HG03575 (cell line): ENCODE data around the gene GNRHR.
"Not testable (repeated sequence)": the region's sequence is repeated elsewhere in the genome, so short reads cannot be mapped to it uniquely, and the experiment has no call there.

Experiments used
- ATAC-seq: cut with Tn5 transposase; IDR thresholded peaks from one replicate; pipeline ENCODE4 v1.9.1; 2021; ENCODE audit not compliant: unreplicated experiment, insufficient number of reproducible peaks, low FRiP score; ENCODE audit errors: extremely low read depth

The GNRHR gene

GRCh38 chr4:67754288-67754687, at the start of gene GNRHR:
Gene GNRHR, minus strand, starts transcription at chr4:67754388. Its CDS starts 53 bp downstream, at chr4:67754335.
- no peak for ATAC-seq

DNA sequence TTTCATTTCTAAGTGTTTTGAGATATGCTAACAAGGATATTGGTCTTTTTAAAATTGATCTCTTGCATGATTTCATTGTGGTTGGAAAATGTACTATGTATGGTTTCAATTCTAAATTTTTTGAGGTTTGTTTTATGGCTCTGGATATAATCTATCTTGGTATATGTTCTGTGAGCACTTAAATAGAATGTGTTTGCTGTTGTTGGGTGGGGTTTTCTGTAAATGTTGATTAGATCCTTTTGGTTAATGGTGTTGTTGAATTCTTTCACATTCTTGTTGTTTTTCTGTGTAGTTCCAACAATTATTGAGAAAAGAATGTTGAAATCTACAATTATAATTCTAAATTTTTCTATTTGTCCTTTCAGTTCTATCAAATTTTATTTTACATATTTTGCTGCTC, 42.6 kb upstream of the GNRHR start:
- ATAC-seq: no peak

DNA sequence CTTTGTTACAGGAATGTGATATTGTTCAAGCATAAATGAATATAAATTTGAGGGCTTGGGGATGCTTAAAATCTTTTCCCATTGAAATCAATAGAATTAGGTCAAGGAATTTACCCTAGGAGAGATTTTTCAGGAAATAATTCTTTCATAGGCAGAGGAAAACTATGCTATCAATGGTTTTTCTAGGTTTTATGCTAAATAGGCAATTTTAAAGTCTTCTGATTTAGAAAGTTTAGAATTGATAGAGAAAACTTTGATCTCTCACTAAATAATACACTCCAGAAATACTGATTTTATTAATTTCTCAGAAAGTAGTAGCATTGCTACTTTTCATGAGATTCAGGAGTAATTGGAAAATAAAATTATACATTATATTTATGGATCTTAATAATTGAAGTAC, 36.5 kb upstream of the GNRHR start:
- ATAC-seq: no peak

DNA sequence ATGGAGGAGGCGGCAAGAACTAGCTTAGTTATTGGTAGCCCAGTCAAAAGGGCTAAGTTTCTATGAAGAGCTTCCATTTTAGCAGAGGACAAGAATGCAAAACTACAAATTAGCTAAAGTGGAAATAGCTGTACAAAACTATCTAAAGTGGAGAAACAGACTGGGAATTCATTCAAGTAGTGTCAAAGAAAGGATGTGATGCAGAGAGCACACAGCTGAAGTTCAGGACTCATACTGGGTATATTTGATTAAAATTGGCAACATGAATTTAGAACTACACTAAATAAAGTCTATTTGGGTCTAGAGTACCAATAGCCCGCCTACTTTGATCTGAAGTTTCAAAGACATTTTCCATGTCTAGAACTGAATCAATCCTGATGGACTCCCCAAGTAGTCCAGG, 33.1 kb upstream of the GNRHR start:
- ATAC-seq: no peak

- no peak for ATAC-seq
Measured at GRCh38 chr4:67785528-67785927, 31.3 kb upstream of the GNRHR start.

- ATAC-seq: no peak
Measured at GRCh38 chr4:67779631-67780030, 25.4 kb upstream of the GNRHR start.

DNA sequence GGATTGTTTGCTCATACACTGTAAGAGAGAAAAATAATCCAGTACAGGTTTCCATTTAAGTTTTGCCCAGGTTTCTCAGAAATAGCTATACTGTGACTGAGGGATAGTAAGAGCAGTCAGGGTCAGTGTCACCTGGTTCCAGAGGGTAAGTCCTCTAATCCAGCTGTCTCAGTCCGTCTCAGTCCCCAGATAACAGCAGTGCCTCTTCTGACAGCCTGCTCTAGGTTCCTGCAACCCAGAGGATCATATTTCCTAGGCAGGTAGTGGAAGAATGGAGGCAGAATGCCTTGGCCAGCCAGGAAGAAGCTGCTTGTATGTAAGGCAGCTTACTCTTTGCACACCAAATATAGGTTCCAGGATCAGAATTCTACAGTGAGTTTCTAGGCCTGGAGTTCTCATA, 22.6 kb upstream of the GNRHR start:
- no peak for ATAC-seq

DNA sequence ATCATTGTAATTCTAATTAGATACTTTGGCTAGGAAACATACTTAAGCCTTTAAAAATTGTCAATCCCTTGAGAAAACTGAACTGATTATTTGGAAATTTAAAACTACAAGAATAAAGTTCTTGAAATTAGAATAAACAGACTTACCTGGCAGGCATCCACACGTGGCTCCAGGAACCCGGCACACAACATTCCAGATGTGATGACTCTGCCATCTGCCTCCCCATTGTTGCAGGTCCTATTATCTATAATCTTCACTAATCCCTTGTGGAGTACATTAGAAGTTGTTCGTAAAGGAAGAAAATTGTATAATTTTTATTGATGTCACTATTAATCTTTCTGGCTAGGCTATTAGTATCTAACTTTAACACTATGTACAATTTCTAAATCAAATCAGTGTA, 16.2 kb upstream of the GNRHR start:
- no peak for ATAC-seq

- ATAC-seq: no peak
Measured at GRCh38 chr4:67765928-67766327, 11.7 kb upstream of the GNRHR start.

DNA sequence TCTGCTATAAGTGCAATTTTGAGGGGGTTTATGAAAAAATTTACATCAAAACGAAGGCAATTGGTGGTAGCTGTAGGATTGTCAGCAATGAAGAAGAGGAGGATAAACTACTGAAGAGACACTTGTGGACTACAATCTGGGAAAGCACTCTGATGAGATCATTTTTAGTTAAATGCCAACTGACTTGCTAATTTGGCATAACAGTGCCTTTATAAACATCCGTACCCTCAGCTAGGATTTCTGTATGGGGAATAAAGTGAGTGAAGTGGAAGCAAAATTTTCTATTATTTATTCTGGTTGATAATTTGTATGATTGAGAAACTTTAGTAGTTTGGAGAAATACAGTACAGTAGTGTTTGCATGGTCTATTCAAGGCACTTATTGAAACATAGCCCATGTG, 11.2 kb upstream of the GNRHR start:
- no peak for ATAC-seq

DNA sequence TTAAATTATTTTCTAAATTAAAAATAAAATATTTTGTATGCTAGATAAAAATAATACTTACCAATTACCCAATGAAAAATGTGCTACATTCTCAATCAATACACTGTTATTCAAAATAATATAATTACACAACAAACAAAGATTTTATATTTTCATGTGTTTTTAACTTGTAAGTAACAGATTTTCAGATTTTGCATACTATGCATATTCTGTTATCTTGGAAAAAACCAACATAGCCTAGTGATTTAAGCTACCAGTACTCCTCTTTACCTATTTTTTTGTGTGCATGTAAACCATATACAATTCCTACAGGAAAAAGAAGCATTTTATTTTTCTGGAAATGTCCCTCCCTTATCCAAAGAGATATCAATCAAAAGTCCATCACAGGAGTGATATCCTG, 10.0 kb upstream of the GNRHR start:
- no peak for ATAC-seq

DNA sequence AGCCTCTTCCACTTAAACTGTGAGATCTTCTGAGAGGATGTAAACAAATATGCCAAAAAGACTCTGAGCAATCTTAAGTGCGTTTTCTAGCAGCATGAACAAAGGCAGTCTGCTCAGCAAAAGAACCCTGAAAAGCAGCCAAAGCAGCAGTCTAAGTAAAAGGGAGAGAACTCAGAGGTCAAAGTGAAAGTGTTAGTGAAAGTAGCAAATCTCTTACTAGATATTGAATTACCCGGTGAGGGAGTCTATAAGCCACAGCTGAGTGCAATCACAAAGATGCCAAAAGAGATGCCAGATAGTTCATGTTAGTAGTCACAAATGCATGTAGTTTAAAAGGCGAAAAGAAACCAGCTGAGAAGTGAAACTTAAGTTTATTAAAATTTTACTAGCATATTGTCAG, 7.9 kb upstream of the GNRHR start:
- ATAC-seq: peak; percentile 99

DNA sequence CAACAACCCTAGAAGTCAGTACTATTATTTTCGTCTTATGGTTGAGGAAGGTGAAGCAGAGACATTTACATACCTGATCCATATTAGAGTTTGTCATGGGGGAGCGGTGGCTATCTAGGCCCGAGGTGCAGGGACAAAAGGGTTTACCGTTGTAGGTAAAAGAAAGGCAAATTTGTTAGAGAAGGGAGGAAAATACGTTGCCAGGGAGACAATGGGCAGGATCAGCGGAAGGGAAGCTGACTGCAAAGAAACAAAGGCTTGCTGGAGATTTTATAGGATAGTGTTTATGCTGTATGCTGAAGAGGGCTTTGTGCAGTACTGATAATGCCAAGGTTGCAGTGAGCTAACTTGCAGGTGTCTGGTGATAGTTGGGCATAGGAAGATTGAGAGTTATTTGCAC, 2.8 kb upstream of the GNRHR start:
- ATAC-seq: not testable (repeated sequence)

GRCh38 chr4:67755974-67756373, 1.8 kb upstream of the GNRHR start:
- no peak for ATAC-seq

- ATAC-seq: no peak
Measured at GRCh38 chr4:67751260-67751659, 2.9 kb downstream of the GNRHR start.

- ATAC-seq: no peak
Measured at GRCh38 chr4:67750691-67751090, 3.5 kb downstream of the GNRHR start.

DNA sequence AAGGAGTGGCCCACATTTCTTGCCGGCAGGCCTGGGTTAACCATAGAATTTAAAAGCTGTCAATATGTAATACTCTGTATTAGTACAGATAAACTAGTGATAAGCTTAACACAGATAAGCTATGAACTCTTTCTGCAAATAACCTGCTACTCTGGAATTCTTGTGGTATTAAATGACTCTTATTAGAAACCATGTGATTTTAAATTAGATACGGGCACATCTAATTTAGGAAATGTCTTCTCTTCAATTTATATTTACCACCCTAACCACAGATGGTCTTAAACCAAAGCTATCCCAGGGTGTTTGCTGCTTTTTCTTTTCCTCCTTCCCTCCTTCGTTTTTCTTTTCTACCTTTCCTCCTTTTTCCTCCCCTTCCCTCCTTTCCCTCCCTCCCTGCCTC, 4.9 kb downstream of the GNRHR start:
- no peak for ATAC-seq

GRCh38 chr4:67746797-67747495, 7.2 kb downstream of the GNRHR start:
- no peak for ATAC-seq

GRCh38 chr4:67744561-67745283, 9.5 kb downstream of the GNRHR start:
- no peak for ATAC-seq

DNA sequence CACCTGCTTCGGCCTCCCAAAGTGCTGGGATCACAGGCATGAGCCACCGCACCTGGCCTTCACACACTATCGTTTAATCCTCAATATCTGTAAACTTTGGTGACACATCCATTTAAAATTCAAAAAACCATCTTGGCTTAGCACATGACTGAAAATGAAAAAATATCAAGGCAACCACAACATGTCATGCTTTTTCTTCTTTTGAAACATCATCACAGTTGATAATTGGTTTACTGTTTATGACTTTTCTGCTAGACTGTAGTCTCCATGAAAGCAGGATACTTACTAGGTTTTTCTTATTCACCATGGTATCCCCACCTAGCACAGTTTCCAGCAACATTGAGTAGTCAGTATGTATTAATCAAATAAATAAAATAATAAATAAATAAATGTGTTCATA, 11.0 kb downstream of the GNRHR start:
- ATAC-seq: no peak

- no peak for ATAC-seq
Measured at GRCh38 chr4:67736262-67736661, 17.9 kb downstream of the GNRHR start.
